ENCODE data around the gene RNF169. TPM values are rescaled to one million over a fixed set of nuclear protein-coding genes. Genes with fewer than 3 reads are reported as not detected.
A peak's percentile ranks its signal among the peaks of the same experiment; 100 is the strongest.

RNF169 gene
- total RNA-seq, 2 donors from 2014 or later: 10.6 to 10.7 TPM

GRCh38 chr11:74713686-74714085 is 35.0 kb upstream of the RNF169 start:
- peaks cover 0 to 20% of the 10 kb centered on the region in 2 donors for H3K4me1 ChIP-seq
- H3K4me3 ChIP-seq: no peak overlapping the region
- no peak for DNase-seq (ENCODE audit: low spot score)
- H3K36me3 ChIP-seq: no peaks in the 10 kb centered on the region
- no peaks in the 10 kb centered on the region for H3K27me3 ChIP-seq
- no peak for TF ChIP-seq CTCF (IDR thresholded peaks at IDR 0.05)
- no peak overlapping the region for H3K27ac ChIP-seq
- H3K9me3 ChIP-seq: no peaks in the 10 kb centered on the region

GRCh38 chr11:74714904-74715303 is 33.7 kb upstream of the RNF169 start:
- Histone ChIP-seq H3K27me3 (no peaks in the 10 kb centered on the region), H3K36me3 (no peaks in the 10 kb centered on the region), H3K27ac (no peak overlapping the region), H3K4me1 (peaks cover 0 to 20% of the 10 kb centered on the region in 2 donors), H3K4me3 (no peak overlapping the region), H3K9me3 (no peaks in the 10 kb centered on the region)
- TF ChIP-seq CTCF (IDR thresholded peaks at IDR 0.05): no peak
- DNase-seq (ENCODE audit: low spot score): no peak

- Histone ChIP-seq H3K4me1 (peaks cover 0 to 23% of the 10 kb centered on the region in 2 donors), H3K27ac (peak overlapping the region; percentile 22 to 59)
- no peak for DNase-seq (ENCODE audit: low spot score)
Measured at GRCh38 chr11:74717221-74717969, 31.3 kb upstream of the RNF169 start.

GRCh38 chr11:74719011-74719410 is 29.6 kb upstream of the RNF169 start:
- no peak overlapping the region for H3K27ac ChIP-seq
- H3K36me3 ChIP-seq: no peaks in the 10 kb centered on the region
- TF ChIP-seq CTCF (IDR thresholded peaks at IDR 0.05): no peak
- no peaks in the 10 kb centered on the region for H3K9me3 ChIP-seq
- H3K4me1 ChIP-seq: peaks cover 0 to 23% of the 10 kb centered on the region in 2 donors
- no peak overlapping the region for H3K4me3 ChIP-seq
- no peak for DNase-seq (ENCODE audit: low spot score)
- H3K27me3 ChIP-seq: no peaks in the 10 kb centered on the region

More at GRCh38 chr11:74717221-74717969, 31.3 kb upstream of the RNF169 start:
- no peak for TF ChIP-seq CTCF (IDR thresholded peaks at IDR 0.05)
- Histone ChIP-seq H3K27me3 (no peaks in the 10 kb centered on the region), H3K9me3 (no peaks in the 10 kb centered on the region), H3K4me3 (no peak overlapping the region), H3K36me3 (no peaks in the 10 kb centered on the region)

GRCh38 chr11:74720596-74721478 is 27.8 kb upstream of the RNF169 start:
- Histone ChIP-seq H3K4me3 (no peak overlapping the region), H3K9me3 (no peaks in the 10 kb centered on the region), H3K4me1 (peaks cover 0 to 23% of the 10 kb centered on the region in 2 donors), H3K27me3 (no peaks in the 10 kb centered on the region), H3K36me3 (no peaks in the 10 kb centered on the region), H3K27ac (peak overlapping the region; percentile 41 to 67)
- no peak for TF ChIP-seq CTCF (IDR thresholded peaks at IDR 0.05)
- peak; percentile 86 for DNase-seq (ENCODE audit: low spot score)
